ENCODE measurements around the gene PIK3CB.

DNA sequence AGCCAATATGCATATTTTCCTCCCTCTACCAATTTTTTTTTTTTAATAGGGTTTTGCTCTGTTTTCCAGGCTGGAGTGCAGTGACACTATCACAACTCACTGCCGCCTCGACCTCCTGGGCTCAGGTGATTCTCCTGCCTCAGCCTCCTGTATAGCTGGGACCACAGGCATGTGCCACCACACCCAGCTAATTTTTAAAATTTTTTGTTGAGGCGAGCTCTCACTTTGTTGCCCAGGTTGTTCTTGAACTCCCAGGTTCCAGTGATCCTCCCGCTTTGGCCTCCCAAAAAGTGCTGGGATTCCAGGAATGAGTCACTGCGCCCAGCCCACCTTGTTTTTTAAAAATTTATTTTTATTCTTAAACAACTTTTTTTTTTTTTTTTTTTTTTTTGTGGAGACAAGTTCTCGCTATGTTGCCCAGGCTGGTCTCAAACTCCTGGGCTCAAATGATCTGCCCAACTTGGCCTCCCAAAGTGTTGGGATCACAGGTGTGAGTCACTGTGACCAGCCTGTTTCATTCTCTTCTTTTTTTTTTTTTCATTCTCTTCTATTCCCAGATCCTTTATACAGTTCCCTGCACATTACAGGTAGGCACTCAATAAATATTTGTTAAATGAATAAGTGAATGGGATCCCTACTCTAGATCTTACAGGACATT is 40.5 kb upstream of the PIK3CB start:
- TF ChIP-seq, protein P1, sequence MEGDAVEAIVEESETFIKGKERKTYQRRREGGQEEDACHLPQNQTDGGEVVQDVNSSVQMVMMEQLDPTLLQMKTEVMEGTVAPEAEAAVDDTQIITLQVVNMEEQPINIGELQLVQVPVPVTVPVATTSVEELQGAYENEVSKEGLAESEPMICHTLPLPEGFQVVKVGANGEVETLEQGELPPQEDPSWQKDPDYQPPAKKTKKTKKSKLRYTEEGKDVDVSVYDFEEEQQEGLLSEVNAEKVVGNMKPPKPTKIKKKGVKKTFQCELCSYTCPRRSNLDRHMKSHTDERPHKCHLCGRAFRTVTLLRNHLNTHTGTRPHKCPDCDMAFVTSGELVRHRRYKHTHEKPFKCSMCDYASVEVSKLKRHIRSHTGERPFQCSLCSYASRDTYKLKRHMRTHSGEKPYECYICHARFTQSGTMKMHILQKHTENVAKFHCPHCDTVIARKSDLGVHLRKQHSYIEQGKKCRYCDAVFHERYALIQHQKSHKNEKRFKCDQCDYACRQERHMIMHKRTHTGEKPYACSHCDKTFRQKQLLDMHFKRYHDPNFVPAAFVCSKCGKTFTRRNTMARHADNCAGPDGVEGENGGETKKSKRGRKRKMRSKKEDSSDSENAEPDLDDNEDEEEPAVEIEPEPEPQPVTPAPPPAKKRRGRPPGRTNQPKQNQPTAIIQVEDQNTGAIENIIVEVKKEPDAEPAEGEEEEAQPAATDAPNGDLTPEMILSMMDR (IDR thresholded peaks at IDR 0.05; ENCODE audit: low read length) = no peak
- TF ChIP-seq EZH2 (IDR thresholded peaks at IDR 0.05; ENCODE audit: borderline replicate concordance, low read length) = no peak

Measured in OCI-LY1 (cell line).